ENCODE measurements around the gene LIMCH1.

DNA sequence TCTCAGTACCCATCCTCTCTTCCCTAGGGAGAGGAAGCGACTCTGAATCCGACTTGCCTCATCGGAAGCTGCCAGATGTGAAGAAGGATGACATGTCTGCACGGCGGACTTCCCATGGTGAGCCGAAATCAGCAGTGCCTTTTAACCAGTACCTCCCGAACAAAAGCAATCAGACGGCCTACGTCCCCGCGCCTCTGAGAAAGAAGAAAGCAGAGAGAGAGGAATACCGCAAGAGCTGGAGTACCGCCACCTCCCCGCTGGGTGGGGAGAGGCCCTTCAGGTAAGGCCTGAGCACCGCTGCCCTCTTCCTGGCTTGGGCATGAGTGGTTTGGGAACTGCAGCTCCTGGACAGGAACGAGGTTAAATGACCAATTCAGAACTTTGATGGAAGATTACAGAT is 81.2 kb downstream of the LIMCH1 start:
- no peak for TF ChIP-seq POLR2A (IDR thresholded peaks at IDR 0.05; ENCODE audit: borderline replicate concordance, extremely low read depth, insufficient read depth, insufficient read length)
- TF ChIP-seq, protein P1, sequence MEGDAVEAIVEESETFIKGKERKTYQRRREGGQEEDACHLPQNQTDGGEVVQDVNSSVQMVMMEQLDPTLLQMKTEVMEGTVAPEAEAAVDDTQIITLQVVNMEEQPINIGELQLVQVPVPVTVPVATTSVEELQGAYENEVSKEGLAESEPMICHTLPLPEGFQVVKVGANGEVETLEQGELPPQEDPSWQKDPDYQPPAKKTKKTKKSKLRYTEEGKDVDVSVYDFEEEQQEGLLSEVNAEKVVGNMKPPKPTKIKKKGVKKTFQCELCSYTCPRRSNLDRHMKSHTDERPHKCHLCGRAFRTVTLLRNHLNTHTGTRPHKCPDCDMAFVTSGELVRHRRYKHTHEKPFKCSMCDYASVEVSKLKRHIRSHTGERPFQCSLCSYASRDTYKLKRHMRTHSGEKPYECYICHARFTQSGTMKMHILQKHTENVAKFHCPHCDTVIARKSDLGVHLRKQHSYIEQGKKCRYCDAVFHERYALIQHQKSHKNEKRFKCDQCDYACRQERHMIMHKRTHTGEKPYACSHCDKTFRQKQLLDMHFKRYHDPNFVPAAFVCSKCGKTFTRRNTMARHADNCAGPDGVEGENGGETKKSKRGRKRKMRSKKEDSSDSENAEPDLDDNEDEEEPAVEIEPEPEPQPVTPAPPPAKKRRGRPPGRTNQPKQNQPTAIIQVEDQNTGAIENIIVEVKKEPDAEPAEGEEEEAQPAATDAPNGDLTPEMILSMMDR (IDR thresholded peaks at IDR 0.05 in 2 of 3, conservative IDR thresholded peaks at IDR 0.05 in 1 of 3; ENCODE audit: borderline replicate concordance in 1 of 3, insufficient read depth in 1 of 3, low read depth in 2 of 3, low read length in 2 of 3): no peak
- no peak for TF ChIP-seq EZH2phosphoT487 (IDR thresholded peaks at IDR 0.05; ENCODE audit: borderline replicate concordance)
- no peak for TF ChIP-seq EGR1 (IDR thresholded peaks at IDR 0.05; ENCODE audit: low read depth)
- TF ChIP-seq, protein P2, sequence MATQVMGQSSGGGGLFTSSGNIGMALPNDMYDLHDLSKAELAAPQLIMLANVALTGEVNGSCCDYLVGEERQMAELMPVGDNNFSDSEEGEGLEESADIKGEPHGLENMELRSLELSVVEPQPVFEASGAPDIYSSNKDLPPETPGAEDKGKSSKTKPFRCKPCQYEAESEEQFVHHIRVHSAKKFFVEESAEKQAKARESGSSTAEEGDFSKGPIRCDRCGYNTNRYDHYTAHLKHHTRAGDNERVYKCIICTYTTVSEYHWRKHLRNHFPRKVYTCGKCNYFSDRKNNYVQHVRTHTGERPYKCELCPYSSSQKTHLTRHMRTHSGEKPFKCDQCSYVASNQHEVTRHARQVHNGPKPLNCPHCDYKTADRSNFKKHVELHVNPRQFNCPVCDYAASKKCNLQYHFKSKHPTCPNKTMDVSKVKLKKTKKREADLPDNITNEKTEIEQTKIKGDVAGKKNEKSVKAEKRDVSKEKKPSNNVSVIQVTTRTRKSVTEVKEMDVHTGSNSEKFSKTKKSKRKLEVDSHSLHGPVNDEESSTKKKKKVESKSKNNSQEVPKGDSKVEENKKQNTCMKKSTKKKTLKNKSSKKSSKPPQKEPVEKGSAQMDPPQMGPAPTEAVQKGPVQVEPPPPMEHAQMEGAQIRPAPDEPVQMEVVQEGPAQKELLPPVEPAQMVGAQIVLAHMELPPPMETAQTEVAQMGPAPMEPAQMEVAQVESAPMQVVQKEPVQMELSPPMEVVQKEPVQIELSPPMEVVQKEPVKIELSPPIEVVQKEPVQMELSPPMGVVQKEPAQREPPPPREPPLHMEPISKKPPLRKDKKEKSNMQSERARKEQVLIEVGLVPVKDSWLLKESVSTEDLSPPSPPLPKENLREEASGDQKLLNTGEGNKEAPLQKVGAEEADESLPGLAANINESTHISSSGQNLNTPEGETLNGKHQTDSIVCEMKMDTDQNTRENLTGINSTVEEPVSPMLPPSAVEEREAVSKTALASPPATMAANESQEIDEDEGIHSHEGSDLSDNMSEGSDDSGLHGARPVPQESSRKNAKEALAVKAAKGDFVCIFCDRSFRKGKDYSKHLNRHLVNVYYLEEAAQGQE (IDR thresholded peaks at IDR 0.05; ENCODE audit: low read depth): no peak
- no peak for TF ChIP-seq YY1 (IDR thresholded peaks at IDR 0.05; ENCODE audit: extremely low read depth, insufficient replicate concordance, low read depth, low read length)
- no peak for TF ChIP-seq JUND (IDR thresholded peaks at IDR 0.05)
- no peak for TF ChIP-seq CEBPB (IDR thresholded peaks at IDR 0.05; ENCODE audit: low read depth)
- TF ChIP-seq TCF7L2 (IDR thresholded peaks at IDR 0.05; ENCODE audit: borderline replicate concordance, extremely low read depth, insufficient read depth, insufficient read length): no peak
- no peak for TF ChIP-seq ZFX (IDR thresholded peaks at IDR 0.05)
